Femur (tissue), 1 donor: ENCODE results near the gene RASL10B.
"Not testable (repeated sequence)": the region's sequence is repeated elsewhere in the genome, so short reads cannot be mapped to it uniquely, and the experiment has no call there.

Source experiments
- DNase-seq: peaks from one replicate; pipeline ENCODE4 v3.0.0-alpha.2; 2017

RASL10B gene

GRCh38 chr17:35731239-35731916 is at the start of gene RASL10B:
TSS of gene RASL10B (plus strand) at chr17:35731639. CDS start at chr17:35735185, 3,546 bp downstream.
- DNase-seq: peak; percentile 60

DNA sequence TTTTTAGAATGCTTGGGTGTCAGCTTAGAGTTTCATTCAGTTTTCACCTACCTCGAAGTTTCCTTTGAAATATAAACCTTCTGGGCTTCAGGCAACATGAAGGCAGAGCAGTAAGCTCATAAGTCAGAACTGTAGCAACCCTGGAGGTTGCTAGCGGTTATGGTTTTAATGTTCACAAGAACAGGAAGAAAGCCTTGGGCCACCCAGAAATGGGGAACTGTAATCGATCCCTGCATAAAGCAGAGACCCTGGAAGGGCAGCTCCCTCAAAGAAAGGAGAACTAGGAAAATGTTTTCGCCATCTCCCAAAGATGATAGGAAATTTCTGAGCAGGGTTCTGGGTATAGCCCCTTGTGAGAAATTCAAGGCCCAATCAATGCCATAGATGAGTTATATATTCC is 47.8 kb upstream of the RASL10B start:
- DNase-seq: no peak

GRCh38 chr17:35684055-35684802 is 47.2 kb upstream of the RASL10B start:
- DNase-seq: no peak

DNA sequence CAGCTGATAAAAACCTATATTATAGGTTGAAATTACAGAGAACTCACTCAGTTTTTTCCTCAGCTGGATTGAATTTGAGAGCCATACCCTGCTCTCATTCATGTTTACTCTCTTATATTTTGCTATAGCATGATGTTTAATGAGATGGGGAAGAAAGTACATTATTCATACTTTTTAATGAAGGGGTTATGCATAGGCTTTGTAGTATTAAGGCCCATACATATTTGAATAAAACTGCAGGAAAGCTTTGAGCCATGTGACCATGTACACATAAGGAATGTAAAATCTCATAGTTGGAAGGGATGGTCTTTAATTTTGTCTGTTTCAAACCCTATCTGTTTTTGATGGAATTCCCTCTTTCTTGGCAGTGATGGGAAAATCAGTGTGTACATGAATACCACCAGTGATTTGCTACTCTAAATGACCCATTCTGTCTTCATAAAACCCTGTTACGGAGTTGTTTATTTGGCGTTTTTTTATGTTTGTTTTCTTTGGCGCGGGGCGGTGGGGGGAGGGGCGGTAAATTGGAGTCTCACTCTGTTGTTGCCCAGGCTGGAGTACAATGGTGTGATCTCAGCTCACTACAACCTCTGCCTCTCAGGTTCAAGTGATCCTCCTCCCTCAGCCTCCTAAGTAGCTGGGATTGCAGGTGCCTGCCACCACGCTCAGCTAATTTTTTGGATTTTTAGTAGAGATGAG is 38.8 kb upstream of the RASL10B start:
- no peak for DNase-seq

- no peak for DNase-seq
These were observed 37.8 kb upstream of the RASL10B start for GRCh38 chr17:35693662-35694061.

- DNase-seq: no peak
These were observed 36.5 kb upstream of the RASL10B start for GRCh38 chr17:35694906-35695305.

- no peak for DNase-seq
These were observed 35.8 kb upstream of the RASL10B start for GRCh38 chr17:35695613-35696012.

GRCh38 chr17:35698800-35699199 is 32.6 kb upstream of the RASL10B start:
- DNase-seq: no peak

DNA sequence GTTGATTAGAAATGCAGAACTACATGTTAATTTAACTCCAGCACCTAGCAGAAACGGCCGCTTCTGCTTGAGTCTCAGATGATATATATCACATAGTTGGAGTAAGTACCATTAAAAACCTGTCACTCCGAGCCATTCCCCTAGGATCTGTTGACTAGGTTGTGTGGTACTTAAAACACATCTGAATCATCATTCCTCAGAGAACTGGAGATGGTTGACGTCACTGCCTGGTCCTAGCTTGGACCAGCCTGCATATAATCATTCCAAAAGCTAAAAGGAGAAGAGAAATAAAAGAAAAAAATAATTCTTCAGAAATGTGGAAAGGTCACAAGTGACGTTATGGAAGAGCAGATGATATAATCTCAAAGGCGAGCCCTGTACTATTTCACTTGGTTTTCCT is 31.3 kb upstream of the RASL10B start:
- DNase-seq: no peak

DNA sequence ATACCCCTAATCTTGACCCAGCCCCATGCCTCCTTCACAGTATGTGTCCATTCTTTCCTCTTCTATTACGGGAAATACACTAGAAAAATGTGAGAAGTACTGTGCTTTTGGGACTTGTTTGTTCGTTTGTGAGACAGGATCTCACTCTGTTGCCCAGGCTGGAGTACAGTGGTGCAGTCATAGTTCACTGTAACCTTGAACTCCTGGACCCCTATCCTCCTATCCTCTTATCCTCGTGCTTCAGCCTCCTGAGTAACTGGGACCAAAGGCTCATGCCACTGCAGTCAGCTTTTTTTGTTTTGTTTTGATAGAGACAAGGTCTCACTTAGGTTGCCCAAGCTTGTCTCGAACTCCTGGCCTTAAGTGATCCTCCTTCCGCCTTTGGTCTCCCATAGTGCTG is 29.9 kb upstream of the RASL10B start:
- DNase-seq: no peak

GRCh38 chr17:35703308-35703707 is 28.1 kb upstream of the RASL10B start:
- DNase-seq: not testable (repeated sequence)

GRCh38 chr17:35705230-35705629 is 26.2 kb upstream of the RASL10B start:
- DNase-seq: no peak

- no peak for DNase-seq
These were observed 25.7 kb upstream of the RASL10B start for GRCh38 chr17:35705705-35706104.

DNA sequence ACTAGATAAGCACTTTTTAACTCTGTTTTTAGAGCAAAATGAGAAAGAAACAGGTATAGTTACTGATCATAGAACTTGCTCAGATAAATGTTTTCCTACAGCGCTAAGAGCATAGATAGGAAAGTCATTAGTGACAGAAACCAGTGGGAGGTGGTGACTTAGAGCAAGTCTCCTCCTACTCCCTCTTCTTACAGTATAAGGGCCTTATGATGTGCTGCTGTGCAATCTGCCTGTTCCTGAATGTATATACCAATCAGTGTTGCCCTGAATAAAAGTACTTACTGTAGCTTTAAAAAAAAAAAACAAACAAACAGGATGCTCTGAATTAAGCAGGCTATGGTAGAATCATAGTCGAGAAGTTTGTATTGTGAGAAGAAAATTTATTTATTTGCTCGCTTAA is 23.3 kb upstream of the RASL10B start:
- DNase-seq: no peak

GRCh38 chr17:35708951-35709350 is 22.5 kb upstream of the RASL10B start:
- DNase-seq: no peak

GRCh38 chr17:35709874-35710273 is 21.6 kb upstream of the RASL10B start:
- DNase-seq: no peak

GRCh38 chr17:35710950-35711349 is 20.5 kb upstream of the RASL10B start:
- no peak for DNase-seq

DNA sequence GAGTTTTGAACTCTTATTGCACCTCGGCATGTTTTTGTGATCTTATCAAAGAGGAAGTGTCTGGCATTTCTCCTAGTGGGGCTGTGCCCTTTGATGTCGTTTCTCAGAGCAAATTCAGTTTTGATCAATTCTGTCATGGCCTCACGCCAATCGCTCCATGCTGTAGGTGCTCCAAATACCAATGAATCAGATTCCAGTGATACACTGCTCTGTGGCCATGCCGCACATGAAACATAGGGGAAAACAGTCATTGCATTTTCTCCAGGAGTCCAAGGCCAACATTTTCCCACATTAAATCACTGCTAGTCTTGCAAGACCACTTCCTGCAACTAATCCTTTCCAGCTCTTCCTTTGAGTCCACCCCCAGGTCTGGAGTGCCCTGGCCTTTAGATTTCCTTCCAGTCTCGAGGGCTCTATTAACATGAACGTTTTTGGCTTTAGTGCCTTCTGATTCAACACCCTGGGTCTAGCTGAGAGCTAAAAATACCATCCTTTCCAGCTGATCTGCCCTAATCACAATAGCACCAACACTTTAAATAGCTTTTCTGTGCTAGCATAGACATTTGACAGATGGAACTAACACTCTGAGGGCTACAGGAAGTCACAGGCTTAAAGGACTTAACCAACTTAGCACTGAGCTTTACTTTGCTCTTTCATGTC is 18.2 kb upstream of the RASL10B start:
- DNase-seq: peak; percentile 37

DNA sequence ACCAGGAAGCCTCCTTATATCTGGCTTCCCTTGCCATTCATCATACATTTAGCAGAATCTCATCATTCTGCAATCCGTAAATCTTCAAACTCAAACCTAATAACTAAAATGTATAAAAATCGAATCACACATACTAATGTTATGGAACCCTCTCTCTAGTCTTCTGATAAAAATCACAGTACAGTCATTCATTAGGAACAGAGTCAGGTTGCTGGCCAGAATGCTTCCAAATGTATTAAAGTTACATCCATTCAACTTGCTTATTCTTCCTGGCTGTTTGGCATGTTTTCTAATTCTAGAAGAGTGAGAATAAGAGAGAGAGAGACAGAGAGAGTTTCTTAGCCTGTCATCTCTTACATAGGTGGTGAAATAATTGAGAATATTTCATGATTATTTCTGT is 16.5 kb upstream of the RASL10B start:
- no peak for DNase-seq

- DNase-seq: no peak
These were observed 16.0 kb upstream of the RASL10B start for GRCh38 chr17:35715416-35715815.

DNA sequence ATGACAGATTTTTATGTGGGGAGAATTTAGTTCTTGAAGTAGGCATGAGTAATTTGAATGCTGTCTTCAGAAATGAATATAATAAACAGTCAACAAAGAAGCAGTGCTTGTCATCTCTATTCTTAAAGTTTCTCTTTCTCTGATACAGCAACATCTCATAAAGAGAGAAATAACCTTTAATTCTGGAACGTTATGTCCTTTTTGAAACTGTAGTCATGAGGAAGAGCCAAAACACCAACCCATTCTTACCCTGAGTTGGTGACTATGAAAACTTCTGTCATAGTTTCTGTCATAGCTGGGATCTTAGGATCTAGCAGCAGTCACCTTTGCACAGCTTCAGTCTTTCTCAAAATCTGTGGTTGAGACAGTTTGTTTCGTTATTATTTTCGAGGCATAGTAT is 15.3 kb upstream of the RASL10B start:
- no peak for DNase-seq

DNA sequence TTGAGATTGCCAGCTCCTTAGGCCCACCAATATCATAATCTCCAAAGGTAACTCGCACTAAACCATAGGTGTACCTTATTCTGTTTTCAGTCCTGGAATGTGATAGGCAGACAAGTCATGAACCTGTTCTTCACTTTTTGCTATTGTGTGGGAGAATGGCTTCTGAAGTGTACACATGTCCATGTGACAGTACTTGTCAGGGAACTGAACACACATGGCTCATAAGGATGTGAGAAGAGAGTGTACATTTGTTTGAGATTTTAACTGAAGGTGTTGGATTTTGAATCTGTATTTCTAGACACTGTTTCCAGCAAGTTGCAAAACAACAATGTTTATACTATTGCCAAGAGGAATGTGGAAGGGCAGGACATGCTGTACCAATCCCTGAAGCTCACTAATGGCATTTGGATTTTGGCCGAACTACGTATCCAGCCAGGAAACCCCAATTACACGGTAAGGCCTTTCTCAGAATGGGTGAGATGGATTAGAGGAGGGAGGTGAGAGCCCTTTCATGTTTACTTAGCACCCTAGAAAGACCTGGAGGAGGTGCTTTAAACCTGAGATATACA is 14.5 kb upstream of the RASL10B start:
- no peak for DNase-seq

- no peak for DNase-seq
These were observed 14.0 kb upstream of the RASL10B start for GRCh38 chr17:35717475-35717874.
